HTR-8/SVneo (cell line): ENCODE results near the gene F9.
"Not testable (repeated sequence)": the region's sequence is repeated elsewhere in the genome, so short reads cannot be mapped to it uniquely, and the experiment has no call there.

ENCODE experiments used
- DNase-seq: peaks from one replicate; pipeline ENCODE4 v3.0.0; 2011; ENCODE audit warnings: low spot score, mixed read lengths; ENCODE audit not compliant: insufficient read length
- FAIRE-seq: peaks from 2 replicates; lab custom pipeline; 2011; peaks lifted over from hg19 to GRCh38; lab: Jason Lieb, UNC

Gene F9

GRCh38 chrX:139530550-139530949 lies at the start of gene F9:
Gene F9 (plus strand): TSS chrX:139530739. CDS start chrX:139530765, 26 bp downstream.
- no peak for FAIRE-seq
- DNase-seq: no peak

- no peak for DNase-seq
- no peak for FAIRE-seq
Observed at GRCh38 chrX:139483699-139484098, 46.8 kb upstream of the F9 start.

DNA sequence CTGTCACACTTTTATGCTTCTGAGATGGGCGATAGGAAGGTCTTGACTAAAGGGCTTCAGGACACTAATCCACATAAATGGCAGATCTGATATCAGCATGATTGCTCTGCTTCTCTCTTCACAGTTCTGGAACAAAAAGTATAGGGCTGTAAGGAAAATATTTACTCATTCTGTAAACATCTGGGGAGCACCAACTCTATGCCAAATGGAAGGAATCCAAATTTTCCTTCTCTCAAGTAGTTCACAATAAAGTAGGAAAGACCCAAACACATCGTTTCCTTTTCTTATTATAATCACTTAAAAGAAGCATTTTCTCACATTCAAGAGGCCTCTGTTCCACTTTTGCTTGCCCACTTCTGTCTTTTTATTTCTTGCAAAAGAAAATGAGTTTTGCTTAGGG lies 45.9 kb upstream of the F9 start:
- no peak for FAIRE-seq
- DNase-seq: no peak

- no peak for FAIRE-seq
- no peak for DNase-seq
Observed at GRCh38 chrX:139495324-139495723, 35.2 kb upstream of the F9 start.

DNA sequence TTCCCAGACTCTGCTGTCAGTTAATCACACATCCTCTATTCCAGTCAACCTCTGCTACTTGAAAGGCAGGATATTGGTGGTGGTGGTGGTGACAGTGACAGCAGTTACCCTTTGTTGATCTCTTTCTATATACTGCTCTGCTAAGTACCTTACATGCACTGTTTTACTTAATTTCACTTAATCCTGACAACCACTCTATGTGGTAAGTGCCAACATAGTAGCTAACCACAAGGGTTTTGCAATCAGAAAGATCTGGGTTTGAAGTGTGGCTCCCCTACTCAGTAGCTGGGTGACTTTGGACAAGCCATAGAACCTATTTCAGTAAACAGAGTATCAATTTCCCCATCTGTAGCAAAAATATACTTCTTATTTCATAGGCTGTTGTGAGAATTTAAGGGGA lies 24.2 kb upstream of the F9 start:
- FAIRE-seq (no peak), DNase-seq (no peak)

- no peak for FAIRE-seq
Observed at GRCh38 chrX:139508099-139508498, 22.4 kb upstream of the F9 start.

GRCh38 chrX:139518475-139518874 lies 12.1 kb upstream of the F9 start:
- no peak for FAIRE-seq
- DNase-seq: no peak

More at GRCh38 chrX:139508099-139508498, 22.4 kb upstream of the F9 start:
- no peak for DNase-seq

GRCh38 chrX:139528829-139529228 lies 1.7 kb upstream of the F9 start:
- DNase-seq, FAIRE-seq: not testable (repeated sequence)

DNA sequence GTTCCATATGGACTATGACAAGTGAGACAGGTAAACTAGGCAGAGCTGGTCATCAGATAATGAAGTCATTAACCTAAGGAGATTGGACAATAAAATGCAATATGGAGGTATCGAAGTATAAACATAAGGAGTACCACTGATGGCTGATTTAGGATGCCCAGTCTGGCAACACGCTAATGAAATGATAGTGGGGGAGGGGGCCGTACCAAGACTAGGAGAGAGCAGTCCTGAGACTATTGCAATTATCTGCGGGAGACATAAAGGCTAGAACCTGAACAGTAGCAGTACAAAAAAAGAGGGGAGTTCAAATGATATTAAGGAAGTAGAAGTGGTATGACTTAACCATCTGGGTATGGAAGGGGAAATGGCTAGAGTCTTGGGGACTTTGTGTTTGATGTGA lies 2.3 kb downstream of the F9 start:
- DNase-seq (no peak), FAIRE-seq (no peak)

GRCh38 chrX:139533444-139533843 lies 2.9 kb downstream of the F9 start:
- FAIRE-seq: no peak
- DNase-seq: no peak

- FAIRE-seq (no peak), DNase-seq (no peak)
Observed at GRCh38 chrX:139538907-139539790, 8.6 kb downstream of the F9 start.

DNA sequence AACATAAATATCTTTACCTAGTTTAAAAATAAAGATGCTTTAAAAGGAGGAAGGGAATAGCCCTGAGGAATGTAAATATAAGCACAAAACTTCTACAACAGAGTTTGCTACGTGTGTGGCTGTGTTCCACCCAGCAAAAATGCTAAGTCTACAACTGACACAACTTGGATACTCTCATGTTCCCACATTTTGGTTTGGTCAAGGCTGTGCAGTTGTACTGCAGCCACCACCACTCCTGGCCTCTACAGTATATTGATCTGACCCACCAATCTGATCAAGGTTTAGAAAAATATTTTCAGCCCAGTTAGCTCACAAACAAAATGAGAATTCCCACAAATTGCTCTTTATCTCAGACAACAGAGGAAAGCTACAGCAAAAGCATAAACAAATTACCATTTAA lies 12.1 kb downstream of the F9 start:
- no peak for FAIRE-seq
- DNase-seq: no peak

- DNase-seq (no peak), FAIRE-seq (no peak)
Observed at GRCh38 chrX:139543920-139544319, 13.4 kb downstream of the F9 start.

GRCh38 chrX:139544591-139544990 lies 14.1 kb downstream of the F9 start:
- no peak for FAIRE-seq
- no peak for DNase-seq

- no peak for FAIRE-seq
- DNase-seq: no peak
Observed at GRCh38 chrX:139554376-139554775, 23.8 kb downstream of the F9 start.

DNA sequence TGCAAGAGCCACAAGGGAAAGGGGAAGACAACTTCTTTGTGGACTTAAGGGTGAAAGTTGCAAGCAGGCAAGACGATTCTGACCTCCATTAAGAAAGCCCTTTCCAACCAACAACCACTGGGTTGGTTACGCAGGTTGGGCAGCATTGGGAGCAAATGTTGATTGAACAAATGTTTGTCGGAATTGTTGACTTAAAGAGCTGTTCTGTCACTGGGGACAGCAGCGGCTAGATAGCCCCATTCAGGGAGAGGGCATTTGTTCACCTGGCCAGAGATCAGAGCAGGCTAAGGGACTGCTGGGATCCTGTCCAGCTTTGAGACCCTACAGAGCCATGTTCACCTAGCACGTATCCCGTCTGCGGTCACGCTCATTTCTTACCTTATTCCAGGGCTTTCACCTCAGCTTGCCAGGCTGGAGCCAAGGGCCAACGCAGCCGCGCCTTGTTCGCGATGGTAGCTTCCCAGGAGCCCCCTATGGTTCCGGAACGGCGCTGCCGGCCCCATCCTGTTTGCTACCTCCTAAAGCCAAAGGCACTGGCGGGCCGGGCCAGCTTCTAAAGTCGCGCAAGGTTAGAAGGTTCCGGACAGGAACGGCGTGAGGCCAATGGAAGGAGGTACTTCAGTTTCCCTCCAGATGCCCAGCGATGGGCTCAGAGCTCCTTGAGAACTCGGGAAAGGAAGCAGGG lies 24.6 kb downstream of the F9 start:
- no peak for FAIRE-seq
- no peak for DNase-seq

DNA sequence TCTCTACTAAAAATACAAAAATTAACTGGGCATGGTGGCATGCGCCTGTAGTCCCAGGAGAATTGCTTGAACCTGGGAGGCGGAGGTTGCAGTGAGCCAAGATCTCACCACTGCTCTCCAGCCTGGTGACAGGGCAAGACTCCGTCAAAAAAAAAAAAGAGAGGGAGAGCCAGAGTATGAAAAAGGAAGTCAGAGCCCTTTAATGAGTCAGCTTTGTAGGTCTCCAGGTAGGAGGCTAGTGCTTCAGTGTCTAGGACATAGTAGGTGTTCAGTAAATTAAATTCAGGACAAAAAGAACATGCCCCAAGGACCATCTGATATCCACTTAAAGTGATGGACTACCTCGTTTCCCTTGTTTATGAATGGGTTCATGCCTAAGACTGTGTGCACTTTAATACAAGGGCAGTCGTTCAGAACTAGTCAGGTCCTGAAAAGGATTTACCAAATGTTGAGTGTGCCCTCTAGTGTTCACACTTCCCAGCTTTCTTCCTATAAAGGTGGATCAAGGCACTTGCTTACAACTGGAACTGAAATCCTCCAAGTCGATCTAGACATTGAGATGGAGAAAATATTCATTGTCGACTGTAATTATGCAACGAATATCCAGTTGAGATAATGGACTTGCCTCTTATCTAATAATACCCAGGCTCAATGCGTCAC lies 29.0 kb downstream of the F9 start:
- DNase-seq (peak; percentile 0), FAIRE-seq (no peak)

GRCh38 chrX:139560221-139560620 lies 29.7 kb downstream of the F9 start:
- DNase-seq (no peak), FAIRE-seq (no peak)

DNA sequence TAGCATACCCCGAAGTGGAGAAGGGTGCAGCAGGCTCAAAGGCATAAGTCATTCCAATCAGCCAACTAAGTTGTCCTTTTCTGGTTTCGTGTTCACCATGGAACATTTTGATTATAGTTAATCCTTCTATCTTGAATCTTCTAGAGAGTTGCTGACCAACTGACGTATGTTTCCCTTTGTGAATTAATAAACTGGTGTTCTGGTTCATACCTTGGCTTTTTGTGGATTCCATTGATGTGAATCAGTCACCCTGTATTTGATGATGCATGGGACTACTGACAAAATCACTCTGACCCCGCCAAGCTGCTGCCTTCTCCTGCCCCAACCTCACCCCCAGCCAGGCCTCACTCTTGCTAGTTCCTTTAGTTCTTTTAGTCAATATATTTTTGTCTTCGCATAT lies 32.7 kb downstream of the F9 start:
- no peak for FAIRE-seq
- no peak for DNase-seq

DNA sequence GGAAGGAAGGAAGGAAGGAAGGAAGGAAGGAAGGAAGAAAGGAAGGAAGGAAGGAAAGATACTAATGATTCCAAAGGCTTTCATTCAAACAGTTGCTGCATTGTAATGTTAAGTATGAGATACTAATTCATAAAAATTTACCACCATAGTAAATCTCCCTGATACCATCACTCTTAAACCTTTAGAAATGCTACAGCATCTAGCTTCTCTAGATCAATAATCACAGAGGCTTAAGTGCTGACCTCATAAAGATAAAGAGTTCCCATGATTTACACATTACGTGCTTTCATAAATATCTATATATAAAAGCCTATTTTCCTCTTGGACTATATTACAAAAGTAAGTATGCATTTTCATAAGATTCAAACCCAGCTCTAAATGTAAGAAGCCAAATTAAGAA lies 36.4 kb downstream of the F9 start:
- no peak for FAIRE-seq

GRCh38 chrX:139581068-139581467 lies 50.5 kb downstream of the F9 start:
- FAIRE-seq (no peak), DNase-seq (no peak)

More for the DNA sequence above, 36.4 kb downstream of the F9 start:
- DNase-seq: no peak
